ENCODE results near the gene NXPH1. TPM values are rescaled to one million over a fixed set of nuclear protein-coding genes. Genes with fewer than 3 reads are reported as not detected.
A peak's percentile ranks its signal among the peaks of the same experiment; 100 is the strongest.

Gene NXPH1
- polyA plus RNA-seq, 1 donor from 2014 or later, result not detected

DNA sequence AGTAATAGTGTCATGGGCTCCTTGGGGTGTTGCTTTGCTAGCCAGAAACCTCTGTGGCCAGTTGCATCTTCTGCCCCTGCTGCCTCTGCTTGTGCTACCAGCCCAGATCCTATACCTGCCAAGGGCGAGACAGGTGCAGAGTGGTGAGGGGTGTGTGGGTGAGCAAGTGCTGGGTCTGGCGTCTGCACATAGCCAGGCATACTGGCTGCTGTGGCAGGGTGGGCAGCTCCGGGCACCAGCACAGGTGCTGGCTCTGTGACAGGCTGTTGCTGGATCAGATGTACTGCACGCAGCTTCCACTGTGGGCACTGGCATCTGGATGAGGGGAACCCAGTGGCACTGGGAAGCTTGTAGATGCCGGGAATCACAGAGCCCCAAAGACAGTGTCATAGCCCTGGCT is 148.4 kb downstream of the NXPH1 start:
- no peaks in the 10 kb centered on the region for H3K27me3 Mint-ChIP-seq
- H3K36me3 Mint-ChIP-seq, result no peaks in the 10 kb centered on the region
- H3K27ac Mint-ChIP-seq, result no peak overlapping the region
- peaks cover 0 to 1% (median 0%) of the 10 kb centered on the region in 3 donors for H3K9me3 Mint-ChIP-seq
- H3K4me3 Mint-ChIP-seq, result no peak overlapping the region
- no peaks in the 10 kb centered on the region for H3K4me1 Mint-ChIP-seq

DNA sequence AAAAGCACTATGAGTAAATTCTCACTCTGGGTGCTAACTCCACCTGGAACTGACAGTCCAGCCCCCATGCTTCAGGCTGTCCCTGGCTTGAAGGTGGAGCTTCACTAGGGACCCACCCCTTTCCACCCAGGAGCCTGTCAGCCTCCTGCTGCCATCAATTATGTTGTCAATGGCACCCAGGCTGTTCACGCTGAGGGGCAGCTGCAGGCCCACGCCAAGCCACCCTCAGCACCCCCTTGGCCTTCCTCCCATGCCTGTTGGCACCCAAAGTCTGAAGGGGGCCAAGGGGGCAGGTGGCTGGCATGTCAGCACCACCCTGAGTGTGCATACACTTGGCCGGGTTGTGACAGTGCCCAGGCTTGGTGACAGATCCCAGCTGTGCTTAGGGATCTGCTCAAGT is 149.3 kb downstream of the NXPH1 start:
- H3K4me1 Mint-ChIP-seq, result no peaks in the 10 kb centered on the region
- no peaks in the 10 kb centered on the region for H3K36me3 Mint-ChIP-seq
- no peaks in the 10 kb centered on the region for H3K27me3 Mint-ChIP-seq
- H3K9me3 Mint-ChIP-seq, result peaks cover 0 to 1% (median 0%) of the 10 kb centered on the region in 3 donors
- no peak overlapping the region for H3K27ac Mint-ChIP-seq
- no peak overlapping the region for H3K4me3 Mint-ChIP-seq

DNA sequence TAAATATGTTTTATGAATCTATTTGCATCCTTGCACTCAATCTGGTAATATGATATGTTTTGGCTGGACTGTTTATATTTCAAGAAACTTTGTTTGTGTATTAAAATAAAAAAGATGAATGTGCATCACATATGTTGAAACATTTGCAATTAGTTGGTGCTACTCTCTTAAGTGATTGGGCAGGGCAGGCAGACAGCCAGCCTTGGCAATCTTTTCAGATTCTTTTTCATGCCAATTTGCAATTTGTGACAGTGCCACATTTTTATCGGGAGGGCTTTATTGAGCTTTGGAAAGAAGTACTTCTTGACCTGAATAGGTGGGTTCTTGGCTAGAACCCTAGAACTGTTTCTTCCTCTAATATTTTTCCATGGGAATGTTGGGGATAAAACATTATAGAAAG is 152.2 kb downstream of the NXPH1 start:
- H3K9me3 Mint-ChIP-seq, result peaks cover 0 to 1% (median 0%) of the 10 kb centered on the region in 3 donors
- H3K27me3 Mint-ChIP-seq, result no peaks in the 10 kb centered on the region
- no peak overlapping the region for H3K27ac Mint-ChIP-seq
- H3K36me3 Mint-ChIP-seq, result no peaks in the 10 kb centered on the region
- no peaks in the 10 kb centered on the region for H3K4me1 Mint-ChIP-seq
- no peak overlapping the region for H3K4me3 Mint-ChIP-seq

DNA sequence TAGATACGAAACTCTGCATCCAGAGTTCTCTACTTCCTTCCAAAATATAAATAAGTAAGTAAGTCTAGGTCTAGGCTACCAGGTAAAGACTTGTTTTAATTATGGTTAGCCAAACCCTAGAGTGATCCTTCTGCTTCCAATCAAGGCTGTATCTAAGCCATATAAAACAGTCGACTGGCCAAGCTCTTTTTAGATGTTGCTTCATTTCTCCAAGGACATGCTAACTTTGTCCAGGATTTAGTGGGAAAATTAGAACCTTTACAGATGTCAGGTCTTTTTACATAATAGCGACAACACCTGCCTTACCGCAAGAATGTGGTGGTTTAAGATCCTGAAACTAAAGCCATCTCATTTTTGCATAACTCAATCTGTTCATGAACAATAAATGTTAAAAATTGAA is 156.8 kb downstream of the NXPH1 start:
- H3K27me3 Mint-ChIP-seq, result no peaks in the 10 kb centered on the region
- H3K4me3 Mint-ChIP-seq, result no peak overlapping the region
- no peaks in the 10 kb centered on the region for H3K4me1 Mint-ChIP-seq
- no peaks in the 10 kb centered on the region for H3K36me3 Mint-ChIP-seq
- no peak overlapping the region for H3K27ac Mint-ChIP-seq
- H3K9me3 Mint-ChIP-seq, result peaks cover 0 to 7% (median 0%) of the 10 kb centered on the region in 3 donors

DNA sequence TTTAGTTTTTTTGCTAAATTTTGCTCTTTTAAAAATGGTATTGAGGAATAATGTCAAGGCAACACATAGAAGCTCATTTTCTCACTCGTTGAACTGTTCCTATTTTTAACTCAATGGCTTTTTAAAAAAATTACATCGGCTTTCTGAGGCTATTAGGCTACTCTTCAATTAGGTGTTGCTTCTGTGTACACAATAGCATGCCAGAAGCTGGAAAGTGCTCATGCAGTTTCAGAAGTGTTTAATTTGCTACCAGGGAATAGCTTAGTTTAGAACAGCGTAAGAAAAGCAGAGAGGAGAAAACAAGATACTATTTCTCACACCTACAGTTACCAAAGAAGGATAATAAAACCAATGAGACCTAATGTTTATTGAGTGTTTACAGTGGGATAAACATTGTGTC is 157.4 kb downstream of the NXPH1 start:
- Mint-ChIP-seq H3K9me3 (peaks cover 0 to 7% (median 0%) of the 10 kb centered on the region in 3 donors), H3K4me3 (no peak overlapping the region), H3K27ac (no peak overlapping the region), H3K4me1 (no peaks in the 10 kb centered on the region), H3K36me3 (no peaks in the 10 kb centered on the region), H3K27me3 (no peaks in the 10 kb centered on the region)

DNA sequence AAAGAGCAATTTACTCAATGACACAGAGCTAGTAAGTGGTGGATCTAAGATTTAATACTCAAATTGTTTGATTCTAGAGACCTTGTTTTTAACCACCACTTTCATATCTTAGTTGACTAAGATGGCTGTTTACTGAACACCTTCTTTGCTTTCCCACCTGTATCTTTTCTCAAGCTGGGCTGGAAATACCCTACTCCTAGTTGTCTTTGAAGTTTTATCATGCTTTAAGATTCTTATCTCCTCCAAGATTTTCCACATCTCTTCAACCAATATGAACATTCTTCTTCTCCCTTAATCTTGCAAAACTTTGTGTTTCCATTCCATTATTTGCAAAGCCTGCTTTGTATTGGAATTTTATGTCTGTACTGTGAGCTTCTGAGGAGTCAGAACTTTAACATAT is 157.9 kb downstream of the NXPH1 start:
- no peak overlapping the region for H3K4me3 Mint-ChIP-seq
- peaks cover 0 to 7% (median 0%) of the 10 kb centered on the region in 3 donors for H3K9me3 Mint-ChIP-seq
- H3K4me1 Mint-ChIP-seq, result no peaks in the 10 kb centered on the region
- no peaks in the 10 kb centered on the region for H3K36me3 Mint-ChIP-seq
- no peak overlapping the region for H3K27ac Mint-ChIP-seq
- H3K27me3 Mint-ChIP-seq, result no peaks in the 10 kb centered on the region

DNA sequence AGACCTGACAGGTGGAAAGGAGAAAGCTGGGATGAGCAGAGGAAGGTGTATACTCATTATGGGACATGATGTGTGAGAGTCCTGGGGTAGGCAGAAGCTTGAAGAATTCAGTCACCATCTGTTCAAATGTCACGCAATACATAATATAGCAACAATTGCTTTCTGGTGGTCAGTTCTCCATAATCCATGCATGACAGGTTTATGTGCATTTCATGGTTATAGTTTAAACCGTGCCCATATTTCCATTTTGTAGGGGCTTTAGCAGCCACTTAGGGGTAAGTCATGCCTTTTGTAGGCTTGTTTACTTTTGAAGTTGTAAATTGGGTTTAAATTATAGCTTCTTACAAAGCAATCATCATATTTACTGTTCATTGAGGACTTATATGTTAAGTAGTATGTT is 158.8 kb downstream of the NXPH1 start:
- H3K9me3 Mint-ChIP-seq, result peaks cover 0 to 6% (median 0%) of the 10 kb centered on the region in 3 donors
- H3K4me1 Mint-ChIP-seq, result no peaks in the 10 kb centered on the region
- H3K36me3 Mint-ChIP-seq, result no peaks in the 10 kb centered on the region
- H3K27me3 Mint-ChIP-seq, result no peaks in the 10 kb centered on the region
- H3K4me3 Mint-ChIP-seq, result no peak overlapping the region
- no peak overlapping the region for H3K27ac Mint-ChIP-seq

DNA sequence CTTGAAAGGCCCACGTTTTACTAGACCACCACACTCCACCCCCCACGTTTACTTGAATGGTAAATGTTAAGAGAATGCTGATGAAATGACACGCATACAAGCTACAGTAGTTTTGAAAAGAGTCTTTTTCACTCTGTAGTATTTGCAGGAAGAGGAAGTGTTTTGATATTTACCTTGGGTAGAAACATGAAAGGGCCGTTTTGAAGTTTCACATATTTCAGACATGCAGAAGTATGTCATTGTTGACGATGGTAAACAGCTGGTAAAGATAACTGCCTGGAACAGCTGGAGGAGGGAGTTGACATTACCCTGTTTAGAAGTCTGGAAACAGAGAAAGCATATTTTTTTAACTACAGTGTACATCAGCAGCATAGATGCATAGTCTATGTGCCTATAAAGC is 160.7 kb downstream of the NXPH1 start:
- no peak overlapping the region for H3K27ac Mint-ChIP-seq
- H3K9me3 Mint-ChIP-seq, result peaks cover 0 to 8% (median 0%) of the 10 kb centered on the region in 3 donors
- no peaks in the 10 kb centered on the region for H3K4me1 Mint-ChIP-seq
- H3K36me3 Mint-ChIP-seq, result peaks cover 1% of the 10 kb centered on the region
- no peak overlapping the region for H3K4me3 Mint-ChIP-seq
- no peaks in the 10 kb centered on the region for H3K27me3 Mint-ChIP-seq

DNA sequence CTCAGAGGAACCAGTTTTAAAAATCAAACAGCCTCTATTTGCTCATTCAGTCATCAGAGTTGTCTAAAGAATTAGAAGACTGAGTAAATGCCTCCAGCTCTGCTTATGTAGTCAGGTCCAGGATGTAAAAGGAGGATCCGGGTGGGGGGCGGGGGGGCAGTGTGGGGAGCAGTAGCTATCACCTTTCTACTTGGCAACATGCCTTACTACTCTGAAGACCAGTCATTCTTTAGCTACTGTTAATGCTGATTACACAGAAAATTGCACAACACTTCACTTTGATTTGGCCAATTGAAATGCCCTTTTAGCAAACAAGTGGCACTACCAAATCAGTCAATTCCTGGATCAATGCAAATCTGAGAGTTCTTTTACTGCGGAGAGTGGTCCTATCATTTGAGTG is 164.2 kb downstream of the NXPH1 start:
- Mint-ChIP-seq H3K27me3 (no peaks in the 10 kb centered on the region), H3K4me1 (no peaks in the 10 kb centered on the region), H3K9me3 (peaks cover 0 to 4% (median 0%) of the 10 kb centered on the region in 3 donors), H3K36me3 (peaks cover 1% of the 10 kb centered on the region), H3K4me3 (no peak overlapping the region), H3K27ac (no peak overlapping the region)

DNA sequence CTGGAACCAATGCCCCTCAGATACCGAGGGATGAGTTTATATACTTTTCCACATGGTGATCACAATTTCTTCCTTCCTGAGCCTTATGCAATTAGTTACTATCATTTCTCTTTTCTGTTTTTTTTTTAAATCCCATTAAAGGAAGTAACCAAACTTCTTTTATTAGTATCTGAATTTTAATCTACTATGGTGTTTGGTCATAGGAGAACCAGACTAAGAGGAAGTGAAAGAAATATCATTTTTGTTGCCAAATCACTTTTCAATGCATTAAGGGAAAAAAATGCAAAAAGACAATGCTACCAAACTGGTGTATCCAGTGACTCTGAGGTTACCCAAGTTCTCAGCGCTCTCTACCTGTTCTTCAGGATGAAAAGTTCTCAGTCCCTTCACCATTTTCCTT is 167.7 kb downstream of the NXPH1 start:
- H3K27ac Mint-ChIP-seq, result no peak overlapping the region
- H3K36me3 Mint-ChIP-seq, result peaks cover 1% of the 10 kb centered on the region
- peaks cover 0 to 4% (median 3%) of the 10 kb centered on the region in 3 donors for H3K9me3 Mint-ChIP-seq
- H3K4me1 Mint-ChIP-seq, result no peaks in the 10 kb centered on the region
- no peaks in the 10 kb centered on the region for H3K27me3 Mint-ChIP-seq
- H3K4me3 Mint-ChIP-seq, result no peak overlapping the region

DNA sequence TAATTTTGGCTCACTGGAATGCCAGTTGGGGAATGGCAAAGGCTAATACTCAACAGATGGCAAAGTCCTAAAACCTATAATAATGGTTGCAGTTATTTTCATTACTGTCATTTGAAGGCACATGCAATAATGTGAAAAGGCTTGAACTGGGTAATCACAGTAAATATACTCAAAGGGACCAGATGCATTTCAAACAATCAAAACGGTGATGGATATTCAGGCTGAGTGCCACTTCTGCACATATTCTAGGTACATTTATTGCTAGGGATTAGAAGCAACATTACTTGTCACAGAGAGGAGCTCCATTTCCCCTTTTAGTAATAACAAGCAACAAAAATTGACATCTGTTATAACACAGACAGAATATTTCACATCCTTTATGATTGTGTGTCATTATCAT is 171.8 kb downstream of the NXPH1 start:
- Mint-ChIP-seq H3K9me3 (peaks cover 1 to 5% (median 3%) of the 10 kb centered on the region in 3 donors), H3K27ac (no peak overlapping the region), H3K4me1 (no peaks in the 10 kb centered on the region), H3K36me3 (no peaks in the 10 kb centered on the region), H3K4me3 (no peak overlapping the region), H3K27me3 (no peaks in the 10 kb centered on the region)

DNA sequence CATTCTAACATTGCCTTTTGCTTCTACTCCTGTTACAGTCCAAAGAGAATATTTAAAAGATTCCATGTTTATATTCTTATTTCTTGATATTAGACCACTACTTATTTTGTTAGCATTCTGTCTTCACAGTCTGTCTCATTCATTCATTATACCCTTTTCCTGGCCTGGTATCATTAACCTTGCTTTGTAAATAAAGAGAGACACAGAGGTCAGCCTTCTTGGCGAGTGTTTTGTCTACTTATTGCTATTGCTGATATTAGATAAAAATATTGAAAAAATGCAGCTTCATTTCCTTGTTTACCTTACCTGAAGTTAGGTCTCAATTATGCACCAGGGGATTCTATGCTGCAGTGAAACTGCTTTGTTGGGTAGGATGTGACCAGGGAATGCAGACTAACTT is 179.2 kb downstream of the NXPH1 start:
- Mint-ChIP-seq H3K4me1 (no peaks in the 10 kb centered on the region), H3K27ac (no peak overlapping the region), H3K27me3 (no peaks in the 10 kb centered on the region), H3K36me3 (no peaks in the 10 kb centered on the region), H3K9me3 (peaks cover 1 to 8% (median 2%) of the 10 kb centered on the region in 3 donors), H3K4me3 (no peak overlapping the region)

DNA sequence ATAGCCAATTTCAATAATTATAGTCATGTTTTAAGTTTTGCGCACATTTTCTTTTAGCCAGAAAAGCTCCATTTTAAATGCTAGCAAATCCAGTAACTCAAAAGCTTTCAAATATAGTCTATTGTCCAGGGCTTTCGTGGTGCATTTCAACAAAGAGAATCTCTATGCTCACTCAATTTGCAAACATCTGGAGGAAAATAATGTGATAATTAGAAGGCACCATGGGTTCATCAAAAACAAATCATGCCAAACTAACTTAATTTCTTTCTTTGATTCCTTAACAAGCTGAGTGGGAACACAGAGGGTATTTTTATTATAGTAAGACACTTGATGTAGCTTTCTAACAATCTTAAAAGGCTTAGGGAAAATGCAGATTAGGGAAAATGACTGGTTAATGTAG is 179.8 kb downstream of the NXPH1 start:
- Mint-ChIP-seq H3K4me1 (no peaks in the 10 kb centered on the region), H3K27ac (no peak overlapping the region), H3K4me3 (no peak overlapping the region), H3K36me3 (no peaks in the 10 kb centered on the region), H3K27me3 (no peaks in the 10 kb centered on the region), H3K9me3 (peaks cover 2 to 4% (median 3%) of the 10 kb centered on the region in 3 donors)

DNA sequence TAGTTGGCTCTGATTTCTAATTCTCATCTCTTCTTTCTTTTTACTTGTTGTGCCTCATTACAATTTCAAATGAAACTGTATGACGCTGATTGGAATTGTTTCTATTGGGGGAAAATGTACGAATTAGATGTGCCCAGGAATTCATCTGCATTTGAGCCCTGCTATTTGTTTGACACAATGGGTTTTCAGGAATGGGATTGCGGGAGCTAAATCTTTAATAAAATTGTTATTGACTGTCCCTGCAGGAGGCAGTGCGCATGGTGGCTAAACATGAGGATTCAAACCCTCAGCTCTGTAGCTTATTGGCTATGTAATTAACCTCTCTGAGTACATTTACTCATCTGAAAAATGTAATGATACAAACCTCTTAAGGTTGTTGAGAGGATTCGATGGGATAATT is 181.6 kb downstream of the NXPH1 start:
- no peaks in the 10 kb centered on the region for H3K27me3 Mint-ChIP-seq
- no peak overlapping the region for H3K4me3 Mint-ChIP-seq
- no peaks in the 10 kb centered on the region for H3K36me3 Mint-ChIP-seq
- H3K27ac Mint-ChIP-seq, result peak overlapping the region in 1 of 3 donors; percentile 2
- H3K4me1 Mint-ChIP-seq, result no peaks in the 10 kb centered on the region
- H3K9me3 Mint-ChIP-seq, result peaks cover 2 to 4% (median 3%) of the 10 kb centered on the region in 3 donors

DNA sequence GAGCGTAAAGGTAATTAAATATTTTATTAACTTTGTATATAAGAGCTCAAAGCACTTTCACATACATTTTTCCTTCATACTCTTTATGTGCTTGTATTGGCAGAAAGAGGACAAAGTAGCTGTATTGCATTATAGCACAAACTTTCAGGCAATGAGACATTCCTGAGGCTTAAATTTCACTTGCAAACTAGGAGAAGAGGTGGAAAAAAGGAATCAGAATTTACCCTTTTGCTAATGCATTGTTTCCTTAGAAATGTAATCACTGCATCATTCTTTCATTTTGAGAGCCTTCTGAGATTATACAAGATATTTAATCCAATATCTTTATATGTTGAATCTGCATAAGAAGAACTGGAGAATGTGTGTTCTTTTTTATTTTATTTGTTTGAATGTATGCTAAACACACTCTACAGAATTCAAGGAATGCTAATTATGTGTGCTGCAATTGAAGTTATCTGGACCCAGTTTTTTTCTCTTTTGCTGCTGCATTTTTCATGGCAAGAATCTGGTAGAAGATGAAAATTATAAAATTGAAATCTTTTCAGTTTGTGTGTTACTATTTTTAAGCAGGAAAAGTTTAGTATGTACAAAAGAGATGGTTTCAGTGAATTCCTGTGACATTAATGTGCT is 185.1 kb downstream of the NXPH1 start:
- Mint-ChIP-seq H3K27ac (no peak overlapping the region), H3K36me3 (no peaks in the 10 kb centered on the region), H3K4me1 (no peaks in the 10 kb centered on the region), H3K27me3 (no peaks in the 10 kb centered on the region), H3K4me3 (no peak overlapping the region), H3K9me3 (peaks cover 0 to 4% (median 3%) of the 10 kb centered on the region in 3 donors)

DNA sequence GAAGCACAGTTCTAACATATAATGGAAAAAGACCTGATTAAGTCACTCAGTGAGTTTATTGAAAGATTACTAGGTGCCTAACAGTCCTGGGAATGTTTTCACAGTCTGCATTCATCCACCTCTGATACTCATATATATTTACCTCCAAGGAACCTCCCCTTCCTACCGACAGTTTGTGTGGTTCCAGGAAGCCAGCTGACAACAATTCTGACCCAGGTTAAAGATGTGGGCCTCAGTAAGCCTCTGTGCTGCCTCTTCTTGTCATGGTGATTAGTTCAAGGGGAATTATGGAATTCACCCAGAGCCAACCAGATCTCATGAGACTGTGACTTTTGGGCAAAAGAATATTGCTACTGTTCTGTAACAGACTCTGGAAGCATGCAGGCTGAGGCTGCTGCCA is 186.8 kb downstream of the NXPH1 start:
- Mint-ChIP-seq H3K4me1 (no peaks in the 10 kb centered on the region), H3K9me3 (peaks cover 0 to 4% (median 2%) of the 10 kb centered on the region in 3 donors), H3K4me3 (no peak overlapping the region)

More for the DNA sequence above, 186.8 kb downstream of the NXPH1 start:
- H3K27me3 Mint-ChIP-seq, result no peaks in the 10 kb centered on the region
- H3K36me3 Mint-ChIP-seq, result no peaks in the 10 kb centered on the region
- no peak overlapping the region for H3K27ac Mint-ChIP-seq

Data from IgD-negative memory B cell (primary cell).